ENCODE data around the gene SRGAP2.
"Not testable (repeated sequence)": the region's sequence is repeated elsewhere in the genome, so short reads cannot be mapped to it uniquely, and the experiment has no call there.

SRGAP2 gene

DNA sequence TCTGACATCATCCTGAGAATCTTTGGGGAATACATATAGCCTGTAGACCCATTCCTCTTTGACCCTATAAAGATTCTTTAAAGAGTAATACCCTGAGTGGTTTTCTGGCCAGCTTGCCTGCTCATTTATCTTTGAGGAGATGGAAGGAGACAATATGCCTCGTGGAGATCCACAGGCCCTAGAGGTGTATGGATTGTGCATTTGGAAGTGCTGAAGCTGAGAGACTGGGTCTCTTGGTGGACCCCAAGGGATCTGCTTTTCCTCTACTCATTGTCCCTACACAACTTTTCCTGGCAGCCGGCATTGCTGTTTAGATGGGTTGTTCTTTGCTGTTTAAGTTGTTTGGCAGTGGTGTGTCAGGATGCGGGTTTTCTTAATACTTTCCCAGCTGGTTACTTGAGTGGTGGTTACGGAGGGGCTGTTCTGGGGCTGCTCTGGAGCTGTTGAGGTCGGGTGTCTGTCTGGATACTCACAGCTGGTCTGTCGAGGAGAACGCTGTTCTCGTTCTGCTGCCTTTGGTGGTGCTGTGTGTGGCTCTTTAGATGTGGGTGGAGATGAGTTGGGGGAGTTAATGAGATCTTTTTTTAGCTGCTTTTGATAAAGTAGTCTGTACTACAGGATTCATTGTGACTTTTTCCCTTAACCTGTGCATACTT lies 49.5 kb downstream of the SRGAP2 start:
- not testable (repeated sequence) for DNase-seq

Measured in NCI-H187 (cell line).